Neural cell (in vitro differentiated cells): Measurements from ENCODE around the gene KAT8. TPM values are rescaled to one million over a fixed set of nuclear protein-coding genes. Genes with fewer than 3 reads are reported as not detected.
"Not testable (repeated sequence)": the region's sequence is repeated elsewhere in the genome, so short reads cannot be mapped to it uniquely, and the experiment has no call there.

Source experiments
- H2AFZ ChIP-seq: fragments of 200-600, 300-800 bp; sonication (generic), shearing (Covaris generic); 2 replicates; pipeline ENCODE4 v1.6.0; 2014; ENCODE audit warnings: low read depth, mild to moderate bottlenecking, antibody characterized with exemption, low read length, moderate library complexity
- H3F3A ChIP-seq: fragments of 200-600 bp; shearing (Covaris generic); 2 replicates; pipeline ENCODE4 v1.6.1; 2016; ENCODE audit warnings: mild to moderate bottlenecking, moderate library complexity, mixed read lengths, antibody characterized with exemption, low read length; ENCODE audit not compliant: insufficient read depth, poor library complexity, severe bottlenecking
- H3K27ac ChIP-seq: fragments of 200-600, 300-800 bp; sonication (generic), shearing (Covaris generic); 2 replicates; pipeline ENCODE4 v1.5.1; 2014; ENCODE audit warnings: mild to moderate bottlenecking, low read length, moderate library complexity
- H3K27me3 ChIP-seq: fragments of 300-800, 200-600 bp; sonication (generic), shearing (Covaris generic); 2 replicates; pipeline ENCODE4 v1.6.0; 2014; ENCODE audit warnings: mild to moderate bottlenecking, low read depth, low read length, moderate library complexity; ENCODE audit not compliant: insufficient read depth
- H3K36me3 ChIP-seq: fragments of 300-800, 200-600 bp; sonication (generic), shearing (Covaris generic); 2 replicates; pipeline ENCODE4 v1.5.1; 2014; ENCODE audit warnings: mild to moderate bottlenecking, antibody characterized with exemption, low read length, moderate library complexity; ENCODE audit not compliant: insufficient read depth
- H3K4me2 ChIP-seq: fragments of 300-800, 200-600 bp; sonication (generic), shearing (Covaris generic); 2 replicates; pipeline ENCODE4 v1.6.0; 2014; ENCODE audit warnings: mild to moderate bottlenecking, low read length
- H3K4me3 ChIP-seq: fragments of 300-800, 200-600 bp; sonication (generic), shearing (Covaris generic); 2 replicates; pipeline ENCODE4 v1.5.1; 2014; ENCODE audit warnings: mild to moderate bottlenecking, low read length, moderate library complexity
- H3K79me2 ChIP-seq: fragments of 200-600 bp; shearing (Covaris generic); replicated peaks from 2 replicates; pipeline ENCODE4 v1.6.0; 2014; ENCODE audit warnings: mild to moderate bottlenecking, low read length, moderate library complexity; ENCODE audit not compliant: insufficient read depth
- H3K9ac ChIP-seq: fragments of 300-800, 200-600 bp; sonication (generic), shearing (Covaris generic); 2 replicates; pipeline ENCODE4 v1.6.1; 2016; ENCODE audit warnings: mild to moderate bottlenecking, low read length, mixed read lengths
- H3K9me2 ChIP-seq: fragments of 200-600 bp; shearing (Covaris generic); 2 replicates; pipeline ENCODE4 v1.6.1; 2016; ENCODE audit warnings: mild to moderate bottlenecking, low read length, mixed read lengths; ENCODE audit not compliant: insufficient read depth
- H3K9me3 ChIP-seq: fragments of 200-600, 300-800 bp; sonication (generic), shearing (Covaris generic); 2 replicates; pipeline ENCODE4 v1.6.1; 2016; ENCODE audit warnings: mild to moderate bottlenecking, mixed run types, low read length, moderate library complexity, mixed read lengths
- H4K20me1 ChIP-seq: fragments of 200-600 bp; shearing (Covaris generic); 2 replicates; pipeline ENCODE4 v1.6.1; 2016; ENCODE audit warnings: mild to moderate bottlenecking, mixed run types; ENCODE audit not compliant: insufficient read depth
- EP300 ChIP-seq: fragments of 450-650 bp; conservative IDR thresholded peaks from 2 replicates; pipeline ENCODE4 v1.6.1; 2014; ENCODE audit warnings: antibody characterized with exemption, mild to moderate bottlenecking, moderate library complexity; ENCODE audit not compliant: poor library complexity, severe bottlenecking
- POLR2AphosphoS5 ChIP-seq: IDR thresholded peaks from 2 replicates; pipeline ENCODE4 v1.6.1; 2012
- RAD21 ChIP-seq: fragments of 450-650 bp; conservative IDR thresholded peaks from 2 replicates; pipeline ENCODE4 v1.6.1; 2014; ENCODE audit warnings: antibody characterized with exemption, mild to moderate bottlenecking, moderate library complexity
- TAF1 ChIP-seq: IDR thresholded peaks from 2 replicates; pipeline ENCODE4 v1.6.1; 2012; ENCODE audit warnings: low read depth
- polyA plus RNA-seq: library from polyadenylated mRNA; depleted of rRNA; stranded (reverse); fragments of >200 nt; gene quantifications from 2 replicates; pipeline ENCODE4 v1.2.3, GENCODE V29; 2014
- TF ChIP-seq, protein P1 (sequence below): fragments of 450-650 bp; IDR thresholded peaks from 2 replicates; pipeline ENCODE4 v1.5.1; 2014; ENCODE audit warnings: antibody characterized with exemption, mild to moderate bottlenecking, moderate library complexity; ENCODE audit not compliant: poor library complexity, severe bottlenecking
- TF ChIP-seq, protein P2 (sequence below): IDR thresholded peaks from 2 replicates; pipeline ENCODE4 v1.6.1; 2012; ENCODE audit warnings: borderline replicate concordance

The KAT8 gene
- polyA plus RNA-seq, 1 donor from 2014 or later: 98.0 TPM

DNA sequence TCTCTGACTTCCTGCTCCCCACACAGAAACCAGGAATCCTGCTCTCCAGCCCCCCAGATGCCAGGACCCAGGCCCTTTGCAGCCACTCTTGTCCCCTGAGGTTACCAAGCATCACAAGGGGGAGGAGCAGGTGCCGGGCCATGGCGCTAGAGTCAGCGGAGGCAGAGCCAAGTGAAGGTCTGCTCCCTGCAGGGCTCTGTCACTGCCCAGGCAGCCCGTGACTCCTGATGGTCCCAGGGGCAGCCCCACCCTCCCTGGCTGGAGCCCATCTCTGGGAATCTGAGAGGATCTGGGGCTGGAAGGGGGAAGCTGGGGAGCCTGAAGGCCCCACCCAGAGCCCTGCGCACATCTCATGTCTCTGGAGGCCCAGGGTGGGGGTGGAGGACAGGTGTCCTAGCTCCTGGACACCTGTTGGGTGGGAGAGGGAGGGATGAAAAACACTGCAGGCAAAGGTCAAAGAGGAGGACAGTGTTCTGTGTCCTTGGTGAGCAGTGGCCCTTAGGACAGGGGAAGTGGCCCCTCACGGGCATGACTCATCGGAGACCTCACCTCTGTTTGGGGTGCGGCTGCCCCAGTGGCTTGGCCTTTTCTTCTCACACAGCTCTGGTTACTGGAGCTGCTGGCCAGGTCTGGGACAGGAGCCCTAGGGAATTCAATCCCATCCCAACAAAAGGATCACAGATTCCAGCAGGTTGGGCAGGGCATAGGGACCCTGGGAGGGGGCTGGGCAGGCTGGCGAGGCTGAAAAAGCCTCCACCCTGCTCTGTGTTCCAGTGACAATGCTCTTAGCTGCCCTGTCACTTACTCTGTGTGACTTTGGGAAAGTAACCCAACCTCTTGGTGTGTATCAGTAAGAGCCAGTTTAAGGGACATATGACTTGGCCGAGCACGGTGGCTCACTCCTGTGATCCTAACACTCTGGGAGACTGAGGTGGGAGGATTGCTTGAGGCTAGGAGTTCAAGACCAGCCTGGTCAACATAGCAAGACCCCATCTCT lies 32.7 kb downstream of the KAT8 start, which contains the start of gene PRSS36:
TSS of gene PRSS36 (minus strand) at position 173 of the 997 bp plus-strand sequence. CDS start at position 142, 31 bp downstream.
- no peaks in the 10 kb centered on the region for H3K9me2 ChIP-seq
- H3K27me3 ChIP-seq: no peaks in the 10 kb centered on the region
- H2AFZ ChIP-seq: no peak within 1 kb of the TSS
- H3F3A ChIP-seq: no peaks in the 10 kb centered on the region
- no peaks in the 10 kb centered on the region for H3K36me3 ChIP-seq
- no peaks in the 10 kb centered on the region for H3K9me3 ChIP-seq
- H3K27ac ChIP-seq: no peak within 1 kb of the TSS
- TF ChIP-seq, protein P1, sequence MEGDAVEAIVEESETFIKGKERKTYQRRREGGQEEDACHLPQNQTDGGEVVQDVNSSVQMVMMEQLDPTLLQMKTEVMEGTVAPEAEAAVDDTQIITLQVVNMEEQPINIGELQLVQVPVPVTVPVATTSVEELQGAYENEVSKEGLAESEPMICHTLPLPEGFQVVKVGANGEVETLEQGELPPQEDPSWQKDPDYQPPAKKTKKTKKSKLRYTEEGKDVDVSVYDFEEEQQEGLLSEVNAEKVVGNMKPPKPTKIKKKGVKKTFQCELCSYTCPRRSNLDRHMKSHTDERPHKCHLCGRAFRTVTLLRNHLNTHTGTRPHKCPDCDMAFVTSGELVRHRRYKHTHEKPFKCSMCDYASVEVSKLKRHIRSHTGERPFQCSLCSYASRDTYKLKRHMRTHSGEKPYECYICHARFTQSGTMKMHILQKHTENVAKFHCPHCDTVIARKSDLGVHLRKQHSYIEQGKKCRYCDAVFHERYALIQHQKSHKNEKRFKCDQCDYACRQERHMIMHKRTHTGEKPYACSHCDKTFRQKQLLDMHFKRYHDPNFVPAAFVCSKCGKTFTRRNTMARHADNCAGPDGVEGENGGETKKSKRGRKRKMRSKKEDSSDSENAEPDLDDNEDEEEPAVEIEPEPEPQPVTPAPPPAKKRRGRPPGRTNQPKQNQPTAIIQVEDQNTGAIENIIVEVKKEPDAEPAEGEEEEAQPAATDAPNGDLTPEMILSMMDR: no peak
- TF ChIP-seq POLR2AphosphoS5 (no peak), TAF1 (no peak), RAD21 (no peak)
- TF ChIP-seq, protein P2, sequence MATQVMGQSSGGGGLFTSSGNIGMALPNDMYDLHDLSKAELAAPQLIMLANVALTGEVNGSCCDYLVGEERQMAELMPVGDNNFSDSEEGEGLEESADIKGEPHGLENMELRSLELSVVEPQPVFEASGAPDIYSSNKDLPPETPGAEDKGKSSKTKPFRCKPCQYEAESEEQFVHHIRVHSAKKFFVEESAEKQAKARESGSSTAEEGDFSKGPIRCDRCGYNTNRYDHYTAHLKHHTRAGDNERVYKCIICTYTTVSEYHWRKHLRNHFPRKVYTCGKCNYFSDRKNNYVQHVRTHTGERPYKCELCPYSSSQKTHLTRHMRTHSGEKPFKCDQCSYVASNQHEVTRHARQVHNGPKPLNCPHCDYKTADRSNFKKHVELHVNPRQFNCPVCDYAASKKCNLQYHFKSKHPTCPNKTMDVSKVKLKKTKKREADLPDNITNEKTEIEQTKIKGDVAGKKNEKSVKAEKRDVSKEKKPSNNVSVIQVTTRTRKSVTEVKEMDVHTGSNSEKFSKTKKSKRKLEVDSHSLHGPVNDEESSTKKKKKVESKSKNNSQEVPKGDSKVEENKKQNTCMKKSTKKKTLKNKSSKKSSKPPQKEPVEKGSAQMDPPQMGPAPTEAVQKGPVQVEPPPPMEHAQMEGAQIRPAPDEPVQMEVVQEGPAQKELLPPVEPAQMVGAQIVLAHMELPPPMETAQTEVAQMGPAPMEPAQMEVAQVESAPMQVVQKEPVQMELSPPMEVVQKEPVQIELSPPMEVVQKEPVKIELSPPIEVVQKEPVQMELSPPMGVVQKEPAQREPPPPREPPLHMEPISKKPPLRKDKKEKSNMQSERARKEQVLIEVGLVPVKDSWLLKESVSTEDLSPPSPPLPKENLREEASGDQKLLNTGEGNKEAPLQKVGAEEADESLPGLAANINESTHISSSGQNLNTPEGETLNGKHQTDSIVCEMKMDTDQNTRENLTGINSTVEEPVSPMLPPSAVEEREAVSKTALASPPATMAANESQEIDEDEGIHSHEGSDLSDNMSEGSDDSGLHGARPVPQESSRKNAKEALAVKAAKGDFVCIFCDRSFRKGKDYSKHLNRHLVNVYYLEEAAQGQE: no peak
- no peak within 1 kb of the TSS for H3K4me3 ChIP-seq
- no peak within 1 kb of the TSS for H3K4me2 ChIP-seq
- H3K9ac ChIP-seq: no peak within 1 kb of the TSS
- H3K79me2 ChIP-seq: no peaks in the 10 kb centered on the region
- no peaks in the 10 kb centered on the region for H4K20me1 ChIP-seq

DNA sequence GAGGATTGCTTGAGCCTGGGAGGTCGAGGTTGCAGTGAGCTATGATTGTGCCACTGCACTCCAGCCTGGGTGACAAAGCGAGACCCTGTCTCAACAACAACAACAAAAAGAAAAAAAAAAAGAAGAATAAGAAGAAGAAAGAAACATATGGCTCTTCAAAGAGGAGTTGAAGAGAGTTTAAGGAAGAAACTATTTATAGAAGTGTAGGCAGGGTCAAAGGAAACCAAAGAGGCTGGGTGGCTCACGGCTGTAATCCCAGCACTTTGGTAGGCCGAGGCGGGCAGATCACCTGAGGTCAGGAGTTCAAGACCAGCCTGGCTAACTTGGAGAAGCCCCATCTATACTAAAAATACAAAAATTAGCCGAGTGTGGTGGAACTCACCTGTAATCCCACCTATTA lies 33.5 kb downstream of the KAT8 start:
- H3K27ac ChIP-seq, H4K20me1 ChIP-seq, H2AFZ ChIP-seq, H3K9me3 ChIP-seq, H3K79me2 ChIP-seq, H3F3A ChIP-seq, H3K36me3 ChIP-seq, H3K9ac ChIP-seq, H3K4me2 ChIP-seq, H3K27me3 ChIP-seq, H3K4me3 ChIP-seq, H3K9me2 ChIP-seq: not testable (repeated sequence)

DNA sequence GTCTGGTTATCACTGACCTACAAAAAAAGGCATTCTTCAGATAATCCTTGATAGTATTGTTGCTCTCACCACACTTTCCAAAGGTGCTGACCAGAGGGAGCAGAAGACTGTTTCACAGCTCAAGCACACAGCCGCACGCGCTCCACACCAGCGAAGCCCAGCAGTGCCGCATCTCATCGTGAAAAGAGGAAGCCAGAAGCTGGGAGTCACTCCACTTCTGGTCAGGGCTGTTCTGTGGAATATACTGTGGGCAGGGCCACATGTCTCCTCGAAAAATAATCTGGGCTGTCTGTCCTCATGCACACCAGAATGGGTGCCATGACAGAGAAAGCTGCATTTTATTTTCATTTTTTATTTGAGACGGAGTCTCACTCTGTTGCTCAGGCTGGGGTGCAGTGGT lies 39.7 kb downstream of the KAT8 start:
- no peaks in the 10 kb centered on the region for H3F3A ChIP-seq
- no peak overlapping the region for H2AFZ ChIP-seq
- H3K9me2 ChIP-seq: no peaks in the 10 kb centered on the region
- TF ChIP-seq TAF1 (no peak), EP300 (no peak), POLR2AphosphoS5 (no peak)
- TF ChIP-seq, protein P2: no peak
- no peaks in the 10 kb centered on the region for H3K9me3 ChIP-seq
- no peak overlapping the region for H3K27ac ChIP-seq
- H3K4me2 ChIP-seq: no peak overlapping the region
- no peak overlapping the region for H3K9ac ChIP-seq
- no peaks in the 10 kb centered on the region for H3K79me2 ChIP-seq
- H4K20me1 ChIP-seq: no peaks in the 10 kb centered on the region
- H3K27me3 ChIP-seq: no peaks in the 10 kb centered on the region
- H3K4me3 ChIP-seq: no peak overlapping the region
- no peaks in the 10 kb centered on the region for H3K36me3 ChIP-seq
